Lung microvascular endothelial cell (primary cell): ENCODE data around the gene COMMD9. TPM values are rescaled to one million over a fixed set of nuclear protein-coding genes. Genes with fewer than 3 reads are reported as not detected.

Source experiments
- DNase-seq, 2 donors: peaks; one replicate each; pipeline versions ENCODE4 v3.0.0 to v3.0.0-alpha.2; 2010; ENCODE audit warnings: low read depth in 2 of 2
- total RNA-seq: library from RNA; depleted of rRNA; stranded (reverse); fragments of >200 nt; gene quantifications from 2 replicates; pipeline ENCODE4 v1.2.1, GENCODE V29; 2014

The COMMD9 gene
- total RNA-seq, 1 donor from 2014 or later, result 12.5 TPM

GRCh38 chr11:36296884-36297543, 7.8 kb upstream of the COMMD9 start:
- no peak for DNase-seq

GRCh38 chr11:36295926-36296325, 6.7 kb upstream of the COMMD9 start, which contains the start of gene PRR5L:
TSS of gene PRR5L (plus strand) at chr11:36296288. CDS start at chr11:36401122, 104,834 bp downstream.
- no peak for DNase-seq

- peak; percentile 40 to 54 for DNase-seq
These were observed 3.1 kb upstream of the COMMD9 start for GRCh38 chr11:36292311-36292722.

- DNase-seq, result peak in 1 of 2 donors; percentile 14
These were observed 590 bp downstream of the COMMD9 start for GRCh38 chr11:36288442-36289225.

- no peak for DNase-seq
These were observed 6.3 kb downstream of the COMMD9 start for GRCh38 chr11:36282926-36283325.

- DNase-seq, result no peak
These were observed 7.4 kb downstream of the COMMD9 start for GRCh38 chr11:36281850-36282249.

- DNase-seq, result peak in 1 of 2 donors; percentile 42
These were observed 8.7 kb downstream of the COMMD9 start for GRCh38 chr11:36280531-36280930.

- no peak for DNase-seq
These were observed 10.5 kb downstream of the COMMD9 start for GRCh38 chr11:36278531-36279282.

- DNase-seq, result no peak
These were observed 14.8 kb downstream of the COMMD9 start for GRCh38 chr11:36274414-36274813.

- DNase-seq, result no peak
These were observed 16.1 kb downstream of the COMMD9 start for GRCh38 chr11:36273110-36273509.

- peak in 1 of 2 donors; percentile 76 for DNase-seq
These were observed 17.3 kb downstream of the COMMD9 start for GRCh38 chr11:36271794-36272407.

GRCh38 chr11:36270701-36271100, 18.5 kb downstream of the COMMD9 start:
- no peak for DNase-seq

GRCh38 chr11:36268337-36268985, 20.8 kb downstream of the COMMD9 start:
- no peak for DNase-seq

- DNase-seq, result no peak
These were observed 22.5 kb downstream of the COMMD9 start for GRCh38 chr11:36266767-36267166.

- DNase-seq, result peak; percentile 44 to 63
These were observed 23.2 kb downstream of the COMMD9 start for GRCh38 chr11:36265793-36266628.

GRCh38 chr11:36264973-36265344, 24.3 kb downstream of the COMMD9 start:
- DNase-seq, result no peak

GRCh38 chr11:36264011-36264972, 24.9 kb downstream of the COMMD9 start:
- DNase-seq, result no peak

GRCh38 chr11:36261094-36261493, 28.1 kb downstream of the COMMD9 start:
- no peak for DNase-seq

GRCh38 chr11:36258730-36259360, 30.4 kb downstream of the COMMD9 start:
- peak; percentile 85 to 88 for DNase-seq
